Gastrocnemius medialis (tissue), 4 donors: ENCODE measurements around the gene SERINC5. TPM values are rescaled to one million over a fixed set of nuclear protein-coding genes. Genes with fewer than 3 reads are reported as not detected.
A peak's percentile ranks its signal among the peaks of the same experiment; 100 is the strongest.

ENCODE experiments used
- ATAC-seq, 2 donors: fragments of 150-250 bp; one replicate each; pipeline ENCODE4 v1.9.1; 2016
- DNase-seq, 2 donors: peaks; one replicate each; pipeline ENCODE4 v3.0.0-alpha.2; 2019
- H3K27ac ChIP-seq, 4 donors: fragments of 200-600 bp; sonication (generic); 1 replicate in 1 of 4; 2 replicates in 3 of 4; pipeline ENCODE4 v1.5.1; 2016 to 2018; ENCODE audit warnings: mild to moderate bottlenecking in 2 of 4, moderate library complexity in 1 of 4
- H3K27me3 ChIP-seq, 3 donors: fragments of 200-600 bp; sonication (generic) in 2 of 3; 1 replicate in 1 of 3; 2 replicates in 2 of 3; pipeline versions ENCODE4 v1.5.1 to v1.6.0; 2016 to 2019; ENCODE audit warnings: mild to moderate bottlenecking in 1 of 3, moderate library complexity in 1 of 3
- H3K36me3 ChIP-seq, 2 donors: fragments of 200-600 bp; sonication (generic) in 1 of 2; one replicate each; pipeline ENCODE4 v1.5.1; 2017 to 2018
- H3K4me1 ChIP-seq, 2 donors: fragments of 200-600 bp; sonication (generic) in 1 of 2; one replicate each; pipeline ENCODE4 v1.5.1; 2016 to 2017; ENCODE audit warnings: mild to moderate bottlenecking in 2 of 2
- H3K4me3 ChIP-seq, 4 donors: fragments of 200-600 bp; sonication (generic) in 3 of 4; 1 replicate in 1 of 4; 2 replicates in 3 of 4; pipeline ENCODE4 v1.5.1; 2016 to 2019; ENCODE audit warnings: mild to moderate bottlenecking in 2 of 4
- H3K9me3 ChIP-seq, 3 donors: fragments of 200-600 bp; sonication (generic) in 2 of 3; 1 replicate in 1 of 3; 2 replicates in 2 of 3; pipeline ENCODE4 v1.5.1; 2016 to 2019
- POLR2A ChIP-seq, 2 donors: fragments of 450-650 bp; IDR thresholded peaks; one replicate each; pipeline ENCODE4 v1.6.1; 2017; ENCODE audit warnings: antibody characterized with exemption in 2 of 2, mild to moderate bottlenecking in 2 of 2, moderate library complexity in 2 of 2
- in situ Hi-C, 4 donors: fragments of 200-750 bp; cut with MboI; loops; one replicate each; pipeline versions ENCODE4 v1.15.0 to v1.8.0; 2017; ENCODE audit warnings: low sequenced_read_pairs in 4 of 4
- intact Hi-C: fragments of 100-400 bp; cut with DNase I; formaldehyde crosslinking; loops from one replicate; pipeline ENCODE4 v1.15.1; 2023; ENCODE audit warnings: low total_unique reads
- total RNA-seq, 4 donors: library from RNA; depleted of rRNA; stranded (reverse); fragments of >200 nt; gene quantifications; one replicate each; pipeline versions ENCODE4 v1.1.0 to v1.2.3, GENCODE V29; 2016
- TF ChIP-seq, protein P1 (sequence below), 5 experiments: fragments of 450-650 bp in 3 of 5; fragments of 200-600 bp in 2 of 5; sonication (generic) in 2 of 5; IDR thresholded peaks in 4 of 5; conservative IDR thresholded peaks in 1 of 5; 1 replicate in 4 of 5; 2 replicates in 1 of 5; pipeline ENCODE4 v1.5.1; 2016 to 2019; ENCODE audit warnings: antibody characterized with exemption in 5 of 5, mild to moderate bottlenecking in 3 of 5, moderate library complexity in 3 of 5

The SERINC5 gene
- total RNA-seq, 4 donors from 2014 or later, result 1.4 to 5.3 (median 3.0) TPM

DNA sequence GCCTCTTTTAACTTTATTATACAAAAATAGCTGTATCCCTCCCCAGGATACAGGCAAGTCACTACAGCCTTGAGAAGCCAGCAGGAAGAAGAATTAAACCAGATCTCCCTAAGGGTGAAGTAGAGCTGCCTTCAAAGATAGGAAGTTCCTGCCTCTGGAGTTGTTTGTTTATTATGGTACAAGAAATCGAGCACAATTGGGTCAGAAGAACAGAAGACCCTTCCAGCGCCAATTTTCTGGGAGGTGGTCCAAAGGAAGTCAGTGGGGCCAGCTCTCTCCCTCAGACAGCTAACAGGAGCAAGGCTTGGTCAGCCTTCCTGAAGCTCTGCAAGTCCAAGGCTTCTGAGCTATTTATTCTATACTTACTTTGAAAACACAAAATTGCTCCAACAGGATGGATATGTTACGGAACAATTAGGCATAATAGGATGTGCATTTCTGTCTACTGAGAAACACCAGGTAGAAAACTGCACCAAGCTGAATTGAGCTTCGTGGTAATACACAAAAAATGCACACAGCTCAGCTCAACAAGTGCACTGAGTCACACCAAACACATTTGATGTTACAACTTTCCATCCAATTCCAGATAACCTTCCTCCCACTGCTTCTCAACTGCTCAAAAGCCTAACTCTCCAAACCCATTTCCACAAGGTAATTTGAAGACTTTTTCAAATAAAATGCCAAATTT, 16.0 kb downstream of the SERINC5 start:
- intact Hi-C loops (no loop called here), in situ Hi-C loops (no loop called here)
- no peak for ATAC-seq
- Histone ChIP-seq H3K27ac (peak overlapping the region in 3 of 4 donors; percentile 6 to 19 (median 14)), H3K9me3 (no peaks in the 10 kb centered on the region), H3K36me3 (no peaks in the 10 kb centered on the region), H3K4me1 (peaks cover 21 to 23% of the 10 kb centered on the region in 2 donors), H3K4me3 (peak overlapping the region in 1 of 4 donors; percentile 18), H3K27me3 (no peaks in the 10 kb centered on the region)
- no peak for TF ChIP-seq POLR2A (IDR thresholded peaks at IDR 0.05)
- TF ChIP-seq, protein P1, sequence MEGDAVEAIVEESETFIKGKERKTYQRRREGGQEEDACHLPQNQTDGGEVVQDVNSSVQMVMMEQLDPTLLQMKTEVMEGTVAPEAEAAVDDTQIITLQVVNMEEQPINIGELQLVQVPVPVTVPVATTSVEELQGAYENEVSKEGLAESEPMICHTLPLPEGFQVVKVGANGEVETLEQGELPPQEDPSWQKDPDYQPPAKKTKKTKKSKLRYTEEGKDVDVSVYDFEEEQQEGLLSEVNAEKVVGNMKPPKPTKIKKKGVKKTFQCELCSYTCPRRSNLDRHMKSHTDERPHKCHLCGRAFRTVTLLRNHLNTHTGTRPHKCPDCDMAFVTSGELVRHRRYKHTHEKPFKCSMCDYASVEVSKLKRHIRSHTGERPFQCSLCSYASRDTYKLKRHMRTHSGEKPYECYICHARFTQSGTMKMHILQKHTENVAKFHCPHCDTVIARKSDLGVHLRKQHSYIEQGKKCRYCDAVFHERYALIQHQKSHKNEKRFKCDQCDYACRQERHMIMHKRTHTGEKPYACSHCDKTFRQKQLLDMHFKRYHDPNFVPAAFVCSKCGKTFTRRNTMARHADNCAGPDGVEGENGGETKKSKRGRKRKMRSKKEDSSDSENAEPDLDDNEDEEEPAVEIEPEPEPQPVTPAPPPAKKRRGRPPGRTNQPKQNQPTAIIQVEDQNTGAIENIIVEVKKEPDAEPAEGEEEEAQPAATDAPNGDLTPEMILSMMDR (IDR thresholded peaks at IDR 0.05 in 4 of 5, conservative IDR thresholded peaks at IDR 0.05 in 1 of 5), result no peak
- no peak for DNase-seq

- TF ChIP-seq POLR2A (IDR thresholded peaks at IDR 0.05), result no peak
- TF ChIP-seq, protein P1 (IDR thresholded peaks at IDR 0.05 in 4 of 5, conservative IDR thresholded peaks at IDR 0.05 in 1 of 5), result no peak
Observed at GRCh38 chr5:80238778-80239679, 16.8 kb downstream of the SERINC5 start.

GRCh38 chr5:80238097-80238496, 17.8 kb downstream of the SERINC5 start:
- in situ Hi-C loops (no loop called here), intact Hi-C loops (no loop called here)
- Histone ChIP-seq H3K9me3 (no peaks in the 10 kb centered on the region), H3K4me3 (no peak overlapping the region), H3K27me3 (no peaks in the 10 kb centered on the region), H3K27ac (no peak overlapping the region), H3K36me3 (no peaks in the 10 kb centered on the region), H3K4me1 (peaks cover 21 to 23% of the 10 kb centered on the region in 2 donors)
- no peak for TF ChIP-seq POLR2A (IDR thresholded peaks at IDR 0.05)
- TF ChIP-seq, protein P1 (IDR thresholded peaks at IDR 0.05 in 4 of 5, conservative IDR thresholded peaks at IDR 0.05 in 1 of 5), result no peak
- ATAC-seq (no peak), DNase-seq (no peak)

More at GRCh38 chr5:80238778-80239679, 16.8 kb downstream of the SERINC5 start:
- Histone ChIP-seq H3K4me1 (peaks cover 21 to 23% of the 10 kb centered on the region in 2 donors), H3K27ac (peak overlapping the region; percentile 6 to 19 (median 13)), H3K4me3 (peak overlapping the region in 1 of 4 donors; percentile 18), H3K36me3 (no peaks in the 10 kb centered on the region), H3K9me3 (no peaks in the 10 kb centered on the region), H3K27me3 (no peaks in the 10 kb centered on the region)
- DNase-seq, result peak; percentile 64 to 67
- intact Hi-C loops (no loop called here), in situ Hi-C loops (no loop called here)
- peak; percentile 87 to 88 for ATAC-seq

DNA sequence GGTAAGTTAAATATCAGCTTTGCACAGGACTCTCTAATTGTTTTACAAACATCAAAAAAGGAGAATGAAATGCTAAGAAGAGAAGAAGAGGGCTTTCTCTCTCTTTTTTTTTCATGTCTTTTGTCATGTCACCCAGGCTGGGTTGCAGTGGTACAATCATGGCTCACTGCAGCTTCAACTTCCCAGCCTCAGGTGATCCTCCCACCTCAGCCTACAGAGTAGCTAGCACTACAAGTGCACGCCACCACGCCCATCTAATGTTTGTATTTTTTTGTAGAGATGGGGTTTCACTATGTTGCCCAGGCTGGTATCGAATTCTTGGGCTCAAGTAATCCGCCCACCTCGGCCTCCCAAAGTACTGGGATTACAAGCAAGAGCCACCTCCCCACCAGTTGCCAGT, 18.6 kb downstream of the SERINC5 start:
- H3K36me3 ChIP-seq, result no peaks in the 10 kb centered on the region
- DNase-seq, result no peak
- H3K4me1 ChIP-seq, result peaks cover 21 to 23% of the 10 kb centered on the region in 2 donors
- TF ChIP-seq POLR2A (IDR thresholded peaks at IDR 0.05), result no peak
- TF ChIP-seq, protein P1 (IDR thresholded peaks at IDR 0.05 in 4 of 5, conservative IDR thresholded peaks at IDR 0.05 in 1 of 5), result no peak
- H3K27me3 ChIP-seq, result no peaks in the 10 kb centered on the region
- no peak overlapping the region for H3K27ac ChIP-seq
- no peak overlapping the region for H3K4me3 ChIP-seq
- no peak for ATAC-seq
- no peaks in the 10 kb centered on the region for H3K9me3 ChIP-seq
- in situ Hi-C loops, result no loop called here
- intact Hi-C loops, result no loop called here
